OCI-LY7 (cell line): ENCODE results near the gene SETDB2. TPM values are rescaled to one million over a fixed set of nuclear protein-coding genes. Genes with fewer than 3 reads are reported as not detected.

Experiments
- BruUV-seq: library from RNA; stranded (reverse); fragments of 400-500 nt; replicated peaks from 2 replicates; lab custom pipeline; 2021; lab: Mats Ljungman, UMichigan
- CTCF ChIA-PET: fragments of 300-600 bp; sonication (Branson Sonifier 250); formaldehyde crosslinking; loops from one replicate; lab custom pipeline; 2022; ENCODE audit warnings: antibody characterized with exemption; ENCODE audit not compliant: unreplicated experiment; lab: Charles Lee
- POLR2A ChIA-PET: fragments of 300-600 bp; sonication (Branson Sonifier 250); formaldehyde crosslinking; loops from one replicate; lab custom pipeline; 2022; ENCODE audit warnings: antibody characterized with exemption; lab: Charles Lee
- DNase-seq: peaks from one replicate; pipeline ENCODE4 v3.0.0-alpha.2; 2015; ENCODE audit warnings: low spot score
- H2AFZ ChIP-seq: fragments of 200-600 bp; sonication (generic), shearing (Covaris generic); 2 replicates; pipeline ENCODE4 v1.6.1; 2014; ENCODE audit warnings: mild to moderate bottlenecking, antibody characterized with exemption, low read length, moderate library complexity
- H3K27ac ChIP-seq: fragments of 200-600 bp; sonication (generic); 2 replicates; pipeline ENCODE4 v1.5.1; 2014; ENCODE audit warnings: mixed run types, low read depth, mild to moderate bottlenecking, moderate library complexity, low read length, inconsistent platforms; ENCODE audit not compliant: poor library complexity, severe bottlenecking
- H3K36me3 ChIP-seq: fragments of 200-600 bp; sonication (generic); 2 replicates; pipeline ENCODE4 v1.6.1; 2014; ENCODE audit warnings: mild to moderate bottlenecking, antibody characterized with exemption, low read length, moderate library complexity, mixed read lengths; ENCODE audit not compliant: insufficient read depth
- H3K4me1 ChIP-seq: fragments of 200-600 bp; sonication (generic); 2 replicates; pipeline ENCODE4 v1.5.1; 2014; ENCODE audit warnings: mild to moderate bottlenecking, low read length; ENCODE audit not compliant: insufficient read depth, poor library complexity, severe bottlenecking
- H3K4me2 ChIP-seq: fragments of 200-600 bp; sonication (generic); 2 replicates; pipeline ENCODE4 v1.6.1; 2014; ENCODE audit warnings: mild to moderate bottlenecking, low read length
- H3K4me3 ChIP-seq: fragments of 200-600 bp; sonication (generic); 2 replicates; pipeline ENCODE4 v1.5.1; 2014; ENCODE audit warnings: mild to moderate bottlenecking, low read depth, low read length; ENCODE audit not compliant: poor library complexity, severe bottlenecking
- H3K79me2 ChIP-seq: fragments of 200-600 bp; sonication (generic); 2 replicates; pipeline ENCODE4 v1.6.1; 2016; ENCODE audit warnings: low read depth, mild to moderate bottlenecking, low read length, moderate library complexity, mixed read lengths; ENCODE audit not compliant: insufficient read depth
- H3K9me2 ChIP-seq: fragments of 200-600 bp; sonication (generic); 2 replicates; pipeline ENCODE4 v1.6.1; 2016; ENCODE audit warnings: mild to moderate bottlenecking, low read length, mixed read lengths; ENCODE audit not compliant: insufficient read depth
- H3K9me3 ChIP-seq: fragments of 200-600 bp; sonication (generic); 2 replicates; pipeline ENCODE4 v1.6.1; 2014; ENCODE audit warnings: mild to moderate bottlenecking, mixed run types, low read length, mixed read lengths
- H4K20me1 ChIP-seq: fragments of 200-600 bp; sonication (generic); 2 replicates; pipeline ENCODE4 v1.6.1; 2014; ENCODE audit warnings: mild to moderate bottlenecking, antibody characterized with exemption, low read length, moderate library complexity, mixed read lengths; ENCODE audit not compliant: insufficient read depth
- CTCF ChIP-seq: fragments of 200-600 bp; sonication (generic); conservative IDR thresholded peaks from 2 replicates; pipeline ENCODE4 v1.5.1; 2014; ENCODE audit warnings: mild to moderate bottlenecking, antibody characterized with exemption, low read length, moderate library complexity, mixed read lengths
- EZH2phosphoT487 ChIP-seq: fragments of 200-600 bp; sonication (generic); IDR thresholded peaks from 2 replicates; pipeline ENCODE4 v1.6.1; 2018; ENCODE audit warnings: low read depth, borderline replicate concordance, mild to moderate bottlenecking, mixed run types, antibody characterized with exemption, low read length, moderate library complexity, mixed read lengths
- intact Hi-C: fragments of 100-400 bp; cut with micrococcal nuclease; formaldehyde crosslinking; loops from one replicate; pipeline ENCODE4 v1.10.0; 2022; ENCODE audit not compliant: unreplicated experiment
- total RNA-seq, 2 experiments: library from RNA; depleted of rRNA in 1 of 2; stranded (reverse); fragments of >200 nt in 1 of 2; shearing (Covaris generic) in 1 of 2; gene quantifications; 2 replicates each; pipeline ENCODE4 v1.2.3, GENCODE V29; 2014 to 2022

Gene SETDB2
- total RNA-seq, 2 experiments from 2014 or later: 22.0 to 41.3 TPM

GRCh38 chr13:49516467-49516866, 72.4 kb downstream of the SETDB2 start:
- DNase-seq: no peak
- ChIA-PET POLR2A (interaction anchor here (0.6 to 1.4 kb wide), 5 partner anchors 9 to 196 kb away, joined by 3 to 5 read pairs (median 3); no protein-coding TSS in a partner anchor), CTCF (no interaction called here)
- no peak overlapping the region for H2AFZ ChIP-seq
- intact Hi-C loops: no loop called here
- TF ChIP-seq CTCF (no peak), EZH2phosphoT487 (no peak)
- H3K4me1 ChIP-seq: no peaks in the 10 kb centered on the region
- H3K4me3 ChIP-seq: no peak overlapping the region
- H4K20me1 ChIP-seq: no peaks in the 10 kb centered on the region
- H3K79me2 ChIP-seq: no peaks in the 10 kb centered on the region
- no peaks in the 10 kb centered on the region for H3K9me3 ChIP-seq
- BruUV-seq: no TSS peak
- H3K9me2 ChIP-seq: no peaks in the 10 kb centered on the region
- no peak overlapping the region for H3K4me2 ChIP-seq
- no peak overlapping the region for H3K27ac ChIP-seq
- H3K36me3 ChIP-seq: peaks cover 67% of the 10 kb centered on the region

GRCh38 chr13:49517461-49517860, 73.4 kb downstream of the SETDB2 start:
- H3K9me2 ChIP-seq: no peaks in the 10 kb centered on the region
- intact Hi-C loops: no loop called here
- H3K4me3 ChIP-seq: no peak overlapping the region
- H3K4me2 ChIP-seq: no peak overlapping the region
- no TSS peak for BruUV-seq
- H2AFZ ChIP-seq: no peak overlapping the region
- TF ChIP-seq CTCF (peak; percentile 77), EZH2phosphoT487 (no peak)
- H3K79me2 ChIP-seq: no peaks in the 10 kb centered on the region
- DNase-seq: peak; percentile 27
- POLR2A ChIA-PET: interaction anchor here (0.6 kb wide), 1 partner anchor 210 kb away, joined by 4 read pairs; no protein-coding TSS in a partner anchor
- CTCF ChIA-PET: no interaction called here
- H3K9me3 ChIP-seq: no peaks in the 10 kb centered on the region
- H3K36me3 ChIP-seq: peaks cover 76% of the 10 kb centered on the region
- H3K27ac ChIP-seq: no peak overlapping the region
- peaks cover 8% of the 10 kb centered on the region for H3K4me1 ChIP-seq
- no peaks in the 10 kb centered on the region for H4K20me1 ChIP-seq

GRCh38 chr13:49521224-49521623, 77.2 kb downstream of the SETDB2 start:
- POLR2A ChIA-PET: no interaction called here
- intact Hi-C loops: no loop called here
- BruUV-seq: no TSS peak
- H3K9me2 ChIP-seq: no peaks in the 10 kb centered on the region
- CTCF ChIA-PET: no interaction called here
- H2AFZ ChIP-seq: no peak overlapping the region
- no peak for TF ChIP-seq EZH2phosphoT487
- no peak for TF ChIP-seq CTCF
- peaks cover 68% of the 10 kb centered on the region for H3K36me3 ChIP-seq
- no peak overlapping the region for H3K4me3 ChIP-seq
- no peak overlapping the region for H3K4me2 ChIP-seq
- H3K27ac ChIP-seq: no peak overlapping the region
- no peak for DNase-seq
- H3K79me2 ChIP-seq: no peaks in the 10 kb centered on the region
- H3K9me3 ChIP-seq: no peaks in the 10 kb centered on the region
- peaks cover 8% of the 10 kb centered on the region for H3K4me1 ChIP-seq
- no peaks in the 10 kb centered on the region for H4K20me1 ChIP-seq
